HG03342 (cell line): ENCODE measurements around the gene SENP1.
"Not testable (repeated sequence)": the region's sequence is repeated elsewhere in the genome, so short reads cannot be mapped to it uniquely, and the experiment has no call there.

ENCODE experiments used
- ATAC-seq: cut with Tn5 transposase; IDR thresholded peaks from one replicate; pipeline ENCODE4 v1.9.1; 2021; ENCODE audit warnings: mild to moderate bottlenecking, moderate library complexity; ENCODE audit not compliant: unreplicated experiment

SENP1 gene

DNA sequence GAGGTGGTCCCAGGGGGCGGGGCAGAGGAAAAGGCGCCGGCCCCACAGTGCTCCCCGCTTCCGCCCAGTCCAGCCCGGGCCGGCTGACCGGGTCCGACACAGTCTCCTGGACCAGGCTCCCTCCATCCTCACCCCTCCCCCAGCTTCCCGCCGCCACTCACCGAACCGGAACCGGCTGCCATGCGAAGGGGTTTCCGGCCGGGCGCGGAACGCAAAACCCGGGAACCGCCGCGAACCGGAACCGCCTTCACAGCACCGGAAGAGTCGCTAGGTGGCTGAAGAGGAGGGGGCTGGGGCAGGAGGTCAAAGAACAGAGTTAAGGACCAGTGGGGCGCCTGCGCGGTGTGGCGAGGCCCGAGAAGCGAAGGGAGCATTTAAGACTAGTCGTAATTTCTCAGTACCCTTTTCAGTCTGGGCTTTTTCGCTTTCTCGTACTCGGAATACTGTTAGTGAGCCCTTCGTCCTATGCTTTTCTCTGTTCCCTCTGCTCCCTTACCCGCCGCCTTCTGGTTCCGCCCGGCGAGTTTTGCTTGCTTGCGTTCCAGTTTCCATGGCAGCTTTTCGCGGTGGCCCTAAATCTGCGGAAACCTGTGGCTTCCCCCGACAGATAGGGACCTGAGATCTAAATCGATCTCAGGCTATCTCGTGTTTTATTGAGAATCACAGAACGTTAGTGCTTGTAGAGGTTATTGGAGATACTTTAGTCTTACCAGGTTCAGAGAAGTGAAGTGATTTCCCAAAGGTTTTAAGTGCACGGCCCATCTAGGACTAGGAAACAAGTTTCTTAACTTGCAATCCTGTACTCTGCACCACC lies at the start of gene SENP1:
TSS of gene SENP1 (minus strand) at position 213 of the 814 bp plus-strand sequence. CDS start 4,607 bp downstream, outside the sequence.
- ATAC-seq = peak; percentile 64

DNA sequence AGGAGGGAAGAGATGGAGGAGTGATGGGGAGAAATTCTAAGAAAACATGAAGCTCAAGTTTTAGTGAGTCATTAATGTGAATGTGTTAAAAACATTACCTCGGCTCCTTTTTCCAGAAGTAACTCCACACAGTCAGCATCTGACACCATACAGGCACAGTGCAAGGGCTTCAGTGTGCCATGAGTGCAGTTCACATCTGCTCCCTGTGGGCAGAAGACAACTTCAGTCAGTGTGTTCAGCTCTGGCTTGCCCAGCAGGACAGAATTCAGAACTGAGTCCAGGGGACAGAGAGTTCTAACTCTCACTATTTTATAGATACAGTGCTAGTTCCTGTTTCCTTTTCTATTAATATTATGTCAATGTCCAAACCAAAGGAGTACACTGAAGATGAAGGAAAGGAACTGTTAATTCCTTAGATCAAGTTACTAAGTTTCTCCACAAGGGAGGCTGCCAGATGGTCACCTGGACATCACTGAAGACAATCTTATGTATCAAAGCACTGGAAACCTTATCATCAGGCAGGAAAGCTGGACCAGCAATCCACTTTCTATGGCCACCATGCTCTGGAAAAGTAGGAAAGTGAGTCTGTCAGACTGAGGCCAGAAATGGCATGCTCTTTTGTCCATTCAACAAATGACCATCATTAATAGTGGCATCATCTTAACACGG lies 45.4 kb upstream of the SENP1 start:
- no peak for ATAC-seq

DNA sequence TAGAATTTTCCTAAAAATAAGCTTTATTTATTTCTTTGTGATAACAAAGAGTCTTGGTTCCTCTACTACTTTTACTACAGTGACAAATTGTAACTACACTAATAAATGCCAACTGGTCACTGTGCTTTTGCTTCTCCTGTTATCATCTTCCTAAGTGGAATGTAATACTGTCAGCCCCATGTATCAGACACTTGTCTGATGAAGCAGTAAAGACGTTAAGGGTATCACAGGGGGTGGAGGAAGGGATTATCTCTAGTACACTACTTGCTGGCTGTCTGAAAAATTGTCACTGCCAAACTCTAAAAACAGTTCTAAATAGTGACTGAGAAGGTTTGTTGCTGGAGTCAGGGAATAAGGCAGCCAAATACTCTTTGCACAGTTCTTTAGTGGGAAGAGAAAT lies 40.1 kb upstream of the SENP1 start:
- no peak for ATAC-seq

DNA sequence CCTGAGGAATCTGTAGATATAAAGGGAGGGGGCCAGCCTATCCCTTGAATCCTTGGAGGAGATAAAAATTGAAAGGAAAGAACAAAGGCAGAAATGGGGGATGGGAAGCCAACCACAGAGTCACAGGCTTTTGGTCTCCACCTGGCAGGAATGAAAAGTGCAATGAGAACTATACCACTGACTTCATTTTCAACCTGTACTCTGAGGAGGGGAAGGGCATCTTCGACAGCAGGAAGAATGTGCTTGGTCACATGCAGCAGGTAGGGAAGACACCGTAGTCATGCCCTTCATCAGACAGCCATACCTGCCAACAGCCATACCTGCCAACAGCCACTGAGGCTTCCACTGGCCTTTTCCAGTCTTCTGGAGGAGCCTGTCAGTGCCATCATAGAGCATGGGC lies 38.0 kb upstream of the SENP1 start:
- ATAC-seq = no peak

DNA sequence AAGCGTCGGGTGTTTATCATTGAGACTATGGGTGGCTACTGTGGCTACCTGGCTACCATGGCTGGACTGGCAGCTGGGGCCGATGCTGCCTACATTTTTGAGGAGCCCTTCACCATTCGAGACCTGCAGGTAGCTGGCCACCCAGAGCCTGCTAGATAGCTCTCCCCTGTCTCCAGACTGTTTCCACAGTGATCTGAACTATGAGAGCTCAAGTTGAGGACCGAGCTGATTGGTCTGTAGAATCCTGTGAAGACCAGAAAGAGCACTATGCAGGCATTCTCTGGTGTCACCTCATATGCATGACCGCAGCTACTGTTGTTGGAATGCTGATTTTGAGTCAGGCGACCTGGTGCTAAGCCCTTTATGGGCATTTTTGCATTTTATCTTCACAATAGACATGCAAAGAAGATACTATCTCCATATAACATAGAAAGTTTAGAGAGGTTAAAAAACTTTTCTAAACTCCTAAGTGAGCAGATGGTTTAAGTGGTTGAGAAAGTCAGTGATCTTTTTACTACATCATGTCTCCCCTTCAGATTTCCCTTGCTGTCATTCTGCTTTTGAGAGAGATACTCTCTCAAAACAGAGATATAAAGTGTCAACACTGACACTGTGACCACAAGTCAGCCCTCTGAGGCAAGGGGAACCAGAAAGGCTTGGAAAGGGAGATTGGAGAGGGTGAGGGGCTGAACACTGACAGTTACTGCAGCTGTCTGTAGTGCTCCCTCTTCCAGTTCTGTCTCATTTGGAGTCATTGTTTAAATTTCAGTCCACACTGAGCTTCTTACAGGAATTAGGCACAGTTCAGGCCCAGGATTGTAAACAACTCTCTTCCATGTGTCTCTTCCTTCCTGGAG lies 37.2 kb upstream of the SENP1 start:
- no peak for ATAC-seq

DNA sequence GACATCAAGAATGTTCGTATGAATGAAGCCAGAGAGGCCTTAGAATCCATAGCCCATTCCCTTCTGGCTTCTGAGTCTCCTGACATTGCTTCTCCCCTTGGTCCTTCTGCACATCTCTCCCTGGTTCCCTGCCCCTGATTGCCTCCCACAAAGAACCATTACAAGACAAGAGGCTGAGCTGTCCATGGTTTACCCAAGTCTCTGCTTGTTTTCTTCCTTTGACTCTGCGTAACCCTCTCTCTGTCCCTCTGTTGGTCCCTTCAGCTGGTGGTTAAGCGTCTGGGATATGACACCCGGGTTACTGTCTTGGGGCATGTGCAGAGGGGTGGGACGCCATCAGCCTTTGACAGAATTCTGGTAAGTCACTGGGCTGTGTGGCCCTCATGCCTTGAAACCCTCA lies 29.1 kb upstream of the SENP1 start:
- no peak for ATAC-seq

DNA sequence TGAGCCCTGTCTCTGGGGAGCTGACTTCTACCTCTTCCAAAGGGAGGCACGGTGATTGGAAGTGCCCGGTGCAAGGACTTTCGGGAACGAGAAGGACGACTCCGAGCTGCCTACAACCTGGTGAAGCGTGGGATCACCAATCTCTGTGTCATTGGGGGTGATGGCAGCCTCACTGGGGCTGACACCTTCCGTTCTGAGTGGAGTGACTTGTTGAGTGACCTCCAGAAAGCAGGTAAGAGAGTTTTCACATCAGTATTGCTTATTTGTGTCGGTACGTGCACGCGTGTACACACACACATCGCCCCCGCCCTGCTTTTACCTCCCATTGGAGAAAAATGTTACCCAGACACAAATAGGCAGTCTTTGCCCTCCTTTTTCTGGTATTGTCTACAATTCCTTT lies 26.9 kb upstream of the SENP1 start:
- ATAC-seq = no peak

DNA sequence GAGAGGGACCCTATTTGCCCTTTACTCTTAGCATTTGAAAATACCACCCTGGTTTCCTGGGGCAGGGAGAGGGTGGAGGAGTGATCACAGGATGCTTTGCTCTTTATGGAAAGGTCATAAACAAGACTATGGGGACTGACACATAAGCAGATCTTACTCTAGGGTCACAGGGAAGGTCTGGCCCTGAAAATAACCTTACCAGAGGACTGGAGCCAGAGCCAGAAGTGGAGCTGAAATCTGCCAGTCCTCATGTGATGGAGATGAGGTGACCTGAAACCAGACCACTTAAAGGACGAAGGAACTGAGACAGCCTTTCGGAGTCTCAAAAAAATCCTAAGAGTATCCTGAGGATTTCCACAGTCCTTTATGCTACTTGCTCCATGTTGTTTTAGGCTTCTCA lies 25.6 kb upstream of the SENP1 start:
- no peak for ATAC-seq

DNA sequence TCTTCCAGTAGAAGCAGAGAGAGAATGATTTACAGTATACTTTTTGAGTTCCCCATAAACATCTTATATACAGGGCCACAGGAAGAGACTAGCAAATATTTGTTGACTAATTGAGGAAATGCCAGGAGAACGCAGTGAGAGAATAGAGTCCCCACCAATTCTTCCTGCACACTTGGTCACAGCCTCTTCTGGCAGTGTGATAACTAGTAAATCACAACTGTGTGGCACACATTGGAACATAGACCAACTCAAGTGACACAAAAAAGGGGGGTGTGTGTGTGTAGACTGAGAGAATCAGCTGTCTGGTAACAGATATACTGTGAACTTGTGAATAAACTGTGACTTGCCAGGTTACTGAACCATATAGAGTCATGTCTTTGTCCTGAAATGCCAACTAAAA lies 23.5 kb upstream of the SENP1 start:
- ATAC-seq = no peak

DNA sequence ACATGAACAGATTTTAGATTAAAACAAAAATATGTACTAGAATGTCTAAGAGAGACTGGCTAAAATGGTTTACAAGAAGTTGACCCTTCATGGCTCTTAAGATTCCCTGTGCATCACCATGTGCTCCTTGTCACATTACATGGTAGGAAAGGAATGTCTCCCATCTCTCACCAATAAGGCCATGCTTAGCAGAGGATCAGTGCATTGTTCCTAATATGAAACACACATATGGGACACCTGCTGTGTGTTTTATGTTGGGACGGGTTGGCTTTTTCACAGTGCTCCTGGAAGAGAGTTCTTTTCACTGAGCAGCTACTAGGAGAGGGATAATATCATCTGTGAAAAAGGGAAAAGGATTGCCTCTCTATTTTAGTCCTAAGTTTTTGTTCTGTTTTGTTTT lies 22.9 kb upstream of the SENP1 start:
- ATAC-seq = no peak

DNA sequence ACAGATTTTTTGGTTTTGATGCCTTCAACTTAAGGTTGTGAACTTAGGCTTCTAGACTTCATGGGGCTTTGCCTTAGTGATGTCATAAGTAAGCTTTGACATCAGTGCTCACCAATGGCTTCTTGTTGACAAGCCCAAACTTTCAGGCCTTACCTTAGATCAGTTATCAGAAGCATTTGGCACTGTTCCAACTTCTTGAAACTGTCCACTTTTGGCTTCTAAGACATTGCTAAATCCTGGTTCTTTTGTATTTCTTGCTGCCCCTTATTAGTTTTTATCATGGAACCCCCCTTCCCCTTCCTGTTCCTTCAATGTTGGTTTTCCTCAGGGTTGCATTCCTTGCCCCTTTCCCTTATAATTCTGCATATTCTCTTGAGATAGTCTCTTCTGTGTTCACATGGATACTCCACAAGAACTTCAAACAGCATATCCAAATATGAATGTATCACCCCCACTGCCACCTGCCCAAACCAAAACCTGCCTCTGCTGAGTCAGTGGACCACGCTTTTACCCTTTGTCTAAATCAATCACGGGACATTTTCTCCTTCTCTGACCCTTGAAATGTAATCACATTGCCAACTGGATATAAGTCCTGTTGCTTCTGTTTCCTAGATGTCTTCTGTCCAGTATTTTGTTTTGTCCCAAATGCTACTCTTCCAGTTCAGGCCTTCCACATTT lies 21.2 kb upstream of the SENP1 start:
- ATAC-seq = no peak

DNA sequence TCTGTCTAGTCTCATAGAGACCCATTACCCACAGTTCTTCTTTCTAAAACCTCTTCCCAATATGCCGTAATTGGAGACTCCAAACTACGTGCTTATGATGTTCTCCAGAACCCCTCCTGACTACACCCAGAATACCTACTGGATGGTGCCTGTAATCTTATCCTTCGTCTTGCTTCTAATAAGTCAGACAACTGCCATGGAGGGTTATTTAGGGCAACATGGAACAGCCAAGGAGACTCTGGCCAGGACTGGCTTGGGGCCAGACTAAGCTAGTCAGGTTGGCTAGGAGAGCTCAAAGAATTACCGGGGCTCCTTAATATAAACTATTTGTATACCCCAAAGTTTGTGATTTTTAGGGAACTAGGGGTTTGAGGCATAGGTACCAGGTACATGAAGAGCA lies 20.1 kb upstream of the SENP1 start:
- ATAC-seq = no peak

DNA sequence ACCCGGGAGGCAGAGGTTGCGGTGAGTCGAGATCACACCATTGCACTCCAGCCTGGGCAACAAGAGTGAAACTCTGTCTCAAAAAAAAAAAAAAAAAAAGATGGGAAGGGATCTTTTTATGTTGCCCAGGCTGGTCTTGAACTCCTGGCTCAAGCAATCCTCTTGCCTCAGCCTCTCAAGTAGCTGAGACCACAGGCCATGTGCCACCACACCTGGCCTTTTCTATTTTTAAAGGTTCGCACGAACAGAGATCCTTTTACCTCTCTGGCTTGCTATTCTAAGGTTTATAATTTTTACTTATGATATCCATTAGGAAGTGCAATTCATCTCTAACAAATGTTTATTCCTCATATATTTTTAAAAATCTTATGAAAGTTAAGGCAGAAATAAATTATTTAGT lies 19.7 kb upstream of the SENP1 start:
- not testable (repeated sequence) for ATAC-seq

DNA sequence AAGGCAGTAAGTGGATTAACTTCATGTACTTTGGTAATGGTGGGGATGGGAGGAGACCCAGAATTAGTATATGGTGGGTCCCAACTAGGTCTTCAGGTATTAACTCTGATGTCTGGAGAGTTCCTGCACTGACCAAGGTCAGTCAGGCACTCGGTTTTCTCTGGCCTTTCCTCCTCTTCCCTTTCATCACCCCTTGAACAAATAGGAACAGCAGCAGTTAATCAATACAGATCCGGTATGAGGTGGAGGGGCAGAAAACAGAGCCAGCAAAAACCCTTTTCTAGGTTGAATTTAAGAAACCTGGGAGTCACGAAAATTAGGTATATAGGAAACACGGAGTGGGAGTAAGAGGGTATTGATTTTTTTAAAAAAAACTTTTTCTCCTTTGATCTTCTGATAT lies 17.3 kb upstream of the SENP1 start:
- ATAC-seq = no peak

DNA sequence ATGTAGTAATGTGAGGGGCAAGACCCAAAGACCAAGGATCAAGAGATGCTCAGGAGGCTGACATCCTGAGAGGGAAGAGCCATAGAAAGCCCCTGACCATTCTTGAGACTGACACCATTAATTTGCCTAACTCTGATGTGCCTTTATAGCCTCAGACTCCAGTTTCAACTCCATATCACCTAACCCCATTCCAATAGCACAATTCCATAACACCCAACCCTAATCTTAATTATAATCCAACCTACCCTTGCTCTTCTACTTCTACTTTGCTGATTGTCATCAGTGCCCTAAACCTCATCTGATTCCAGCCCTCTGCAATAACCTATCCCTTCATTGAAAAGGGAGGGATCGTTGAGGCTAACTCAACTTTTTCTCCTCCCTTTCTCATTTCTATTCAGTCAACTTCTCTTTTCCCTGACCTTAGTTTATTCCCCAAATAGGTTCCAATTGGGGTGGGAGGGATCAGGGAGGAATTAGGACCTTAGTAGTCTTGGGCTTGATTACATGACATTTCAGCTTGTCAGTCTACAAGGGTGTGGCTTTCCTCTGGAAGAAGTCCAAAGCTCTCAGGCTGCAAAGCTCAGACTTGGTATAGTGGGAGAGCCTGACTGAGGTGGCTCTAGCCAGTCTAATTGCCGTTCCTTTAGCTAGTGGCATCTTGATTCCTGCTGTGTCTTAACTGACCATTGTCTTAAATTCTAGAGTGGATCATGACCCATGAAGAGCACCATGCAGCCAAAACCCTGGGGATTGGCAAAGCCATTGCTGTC lies 16.4 kb upstream of the SENP1 start:
- no peak for ATAC-seq

DNA sequence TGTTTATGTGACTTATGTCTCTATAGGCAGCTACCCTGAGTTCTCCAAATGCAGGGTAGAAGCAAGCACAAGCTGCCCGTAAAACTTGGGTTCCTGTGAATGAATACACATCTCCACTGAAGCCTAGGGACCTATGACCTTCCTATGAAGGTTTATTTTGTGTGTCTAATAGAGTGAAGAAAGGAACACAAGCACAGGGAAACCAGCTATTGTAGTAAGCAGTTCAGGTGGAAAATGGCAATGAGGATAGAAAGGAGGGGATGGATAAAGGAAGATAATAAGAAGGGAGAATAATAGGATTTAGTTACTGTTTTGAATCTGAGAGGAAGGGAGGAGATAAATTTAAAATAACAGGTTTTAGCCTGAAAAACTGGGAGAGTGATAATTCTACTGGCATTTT lies 15.6 kb upstream of the SENP1 start:
- ATAC-seq = no peak

DNA sequence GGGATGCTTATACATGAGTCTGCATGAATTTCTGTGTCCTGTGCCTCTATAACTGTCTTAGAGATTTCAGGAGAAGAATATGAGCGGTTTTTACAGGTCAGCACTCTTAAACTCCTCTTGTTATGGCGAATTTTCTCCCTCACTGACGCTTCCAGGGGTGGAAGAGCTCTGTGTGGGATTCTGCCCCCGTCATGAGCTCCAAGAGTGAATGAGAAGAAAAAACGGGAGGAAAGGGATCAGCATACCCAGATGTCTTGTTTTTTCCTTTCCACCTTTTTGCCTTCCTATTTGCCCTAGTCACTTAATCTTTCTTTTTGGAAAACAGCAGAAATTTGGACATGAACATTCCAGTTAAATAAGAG lies 13.9 kb upstream of the SENP1 start:
- no peak for ATAC-seq

DNA sequence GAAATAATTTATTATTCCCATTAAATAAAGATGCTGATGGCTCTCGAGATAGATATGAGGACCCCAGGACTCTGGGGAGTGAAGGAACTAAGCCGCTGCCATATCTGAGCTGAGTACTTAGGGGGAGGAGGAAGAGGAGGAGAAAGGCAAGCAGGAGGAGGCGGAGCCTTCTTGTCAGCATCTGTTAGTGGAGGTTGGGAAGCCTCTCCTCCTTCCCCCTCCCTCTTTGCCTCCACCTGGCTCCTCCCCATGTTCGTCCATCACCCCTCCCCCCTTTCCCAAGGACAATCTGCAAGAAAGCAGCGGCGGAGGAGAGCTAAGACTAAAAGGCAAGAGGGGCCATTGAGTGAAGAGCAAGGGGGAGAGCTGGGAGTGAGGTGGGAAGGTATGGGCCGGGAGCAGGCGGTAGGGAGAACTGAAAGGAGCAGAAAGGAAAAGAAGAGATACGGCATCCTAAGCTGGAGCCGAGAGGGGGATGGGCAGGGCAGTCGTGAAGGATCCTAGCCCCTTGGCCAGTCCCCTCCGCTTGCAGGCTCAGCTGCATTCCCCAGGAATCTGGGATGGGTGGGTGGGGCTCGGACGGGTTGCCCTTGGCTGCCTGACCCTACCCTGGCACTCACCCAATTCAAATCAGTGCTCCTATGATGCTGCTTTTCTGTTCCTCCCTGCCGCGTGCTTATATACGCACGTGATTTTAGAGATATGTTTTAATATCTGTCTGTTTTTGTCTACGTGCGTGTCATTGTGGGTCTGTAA lies 13.4 kb upstream of the SENP1 start, which contains the start of gene PFKM:
TSS of gene PFKM (plus strand) at position 287 of the 756 bp plus-strand sequence. CDS start 3,411 bp downstream, outside the sequence.
- peak; percentile 100 for ATAC-seq

DNA sequence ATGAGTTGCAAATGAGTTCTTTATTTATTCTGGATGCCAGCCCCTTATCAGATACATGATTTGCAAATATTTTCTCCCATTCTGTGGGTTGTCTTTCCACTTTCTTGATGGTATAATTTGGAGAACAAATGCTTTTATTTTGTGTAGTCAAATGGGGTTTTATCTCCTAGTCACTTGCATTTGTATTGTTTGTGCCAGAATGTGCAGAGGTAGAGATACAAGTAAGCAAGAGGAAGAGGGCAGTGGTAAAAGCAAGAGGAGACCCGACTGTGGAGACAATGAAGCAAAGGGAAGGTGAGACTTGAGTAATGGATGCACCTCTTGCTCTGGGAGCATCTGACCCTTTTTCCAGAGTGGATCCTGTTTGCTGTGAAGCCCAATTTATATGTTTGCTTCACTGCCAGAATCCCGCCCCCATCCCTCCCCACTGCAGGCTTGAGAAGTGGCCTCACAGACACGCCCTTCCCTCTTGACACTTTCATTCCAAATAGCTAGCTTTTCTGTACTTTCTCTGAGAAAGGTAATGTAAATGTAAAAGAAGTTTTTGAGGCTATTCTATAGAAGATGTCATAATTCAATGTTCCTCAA lies 12.5 kb upstream of the SENP1 start:
- ATAC-seq = no peak
